SJSA1 (cell line): ENCODE measurements around the gene PPP2R3B. TPM values are rescaled to one million over a fixed set of nuclear protein-coding genes. Genes with fewer than 3 reads are reported as not detected.

Source experiments
- DNase-seq, 2 experiments: peaks; one replicate each; pipeline ENCODE4 v3.0.0-alpha.2; 2015 to 2020; ENCODE audit warnings: low spot score in 2 of 2, low read depth in 1 of 2
- H3K27ac ChIP-seq: fragments of 250-450 bp; sonication (Bioruptor Pico); 2 replicates; pipeline ENCODE4 v1.5.1; 2020; ENCODE audit warnings: mild to moderate bottlenecking, moderate library complexity
- H3K27me3 ChIP-seq: fragments of 250-450 bp; sonication (Bioruptor Pico); replicated peaks from 2 replicates; pipeline ENCODE4 v1.5.1; 2020; ENCODE audit warnings: mild to moderate bottlenecking, moderate library complexity
- H3K36me3 ChIP-seq: fragments of 250-450 bp; sonication (Bioruptor Pico); 2 replicates; pipeline ENCODE4 v1.5.1; 2020; ENCODE audit warnings: mild to moderate bottlenecking
- H3K4me1 ChIP-seq: fragments of 250-450 bp; sonication (Bioruptor Pico); replicated peaks from 2 replicates; pipeline ENCODE4 v1.6.1; 2021; ENCODE audit warnings: mild to moderate bottlenecking
- H3K4me3 ChIP-seq: fragments of 250-450 bp; sonication (Bioruptor Pico); 2 replicates; pipeline ENCODE4 v1.5.1; 2020; ENCODE audit warnings: mild to moderate bottlenecking
- H3K9me3 ChIP-seq: fragments of 250-450 bp; sonication (Bioruptor Pico); replicated peaks from 2 replicates; pipeline ENCODE4 v1.5.1; 2020; ENCODE audit warnings: mild to moderate bottlenecking
- total RNA-seq: library from RNA; depleted of rRNA; stranded (reverse); fragments of >200 nt; shearing (Covaris generic); gene quantifications from 2 replicates; pipeline ENCODE4 v1.2.3, GENCODE V29; 2014

The PPP2R3B gene
- total RNA-seq, 1 experiment from 2014 or later = 23.8 TPM

DNA sequence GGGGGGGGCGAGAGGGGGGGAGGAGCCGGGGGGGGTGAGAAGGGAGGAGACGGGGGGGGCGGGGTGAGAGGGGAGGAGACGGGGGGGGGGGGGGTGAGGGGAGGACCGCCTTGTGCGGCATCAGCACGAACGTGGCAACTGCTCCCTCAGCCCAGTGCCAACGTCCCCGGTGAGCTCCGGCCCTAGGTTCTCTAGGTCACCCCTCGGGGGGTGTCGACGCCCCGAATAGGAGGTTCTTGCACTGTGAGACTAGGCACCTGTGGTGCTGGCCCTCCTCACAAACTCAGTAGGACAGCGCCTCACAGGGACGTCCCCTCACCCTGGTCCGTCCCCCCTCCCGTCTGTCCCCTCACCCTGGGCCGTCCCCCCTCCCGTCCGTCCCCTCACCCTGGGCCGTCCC lies 46.6 kb downstream of the PPP2R3B start:
- H3K4me1 ChIP-seq = no peaks in the 10 kb centered on the region
- DNase-seq = no peak
- H3K9me3 ChIP-seq = peaks cover 12% of the 10 kb centered on the region
- H3K36me3 ChIP-seq = peaks cover 6% of the 10 kb centered on the region
- no peak overlapping the region for H3K4me3 ChIP-seq
- H3K27ac ChIP-seq = no peak overlapping the region
- no peaks in the 10 kb centered on the region for H3K27me3 ChIP-seq

DNA sequence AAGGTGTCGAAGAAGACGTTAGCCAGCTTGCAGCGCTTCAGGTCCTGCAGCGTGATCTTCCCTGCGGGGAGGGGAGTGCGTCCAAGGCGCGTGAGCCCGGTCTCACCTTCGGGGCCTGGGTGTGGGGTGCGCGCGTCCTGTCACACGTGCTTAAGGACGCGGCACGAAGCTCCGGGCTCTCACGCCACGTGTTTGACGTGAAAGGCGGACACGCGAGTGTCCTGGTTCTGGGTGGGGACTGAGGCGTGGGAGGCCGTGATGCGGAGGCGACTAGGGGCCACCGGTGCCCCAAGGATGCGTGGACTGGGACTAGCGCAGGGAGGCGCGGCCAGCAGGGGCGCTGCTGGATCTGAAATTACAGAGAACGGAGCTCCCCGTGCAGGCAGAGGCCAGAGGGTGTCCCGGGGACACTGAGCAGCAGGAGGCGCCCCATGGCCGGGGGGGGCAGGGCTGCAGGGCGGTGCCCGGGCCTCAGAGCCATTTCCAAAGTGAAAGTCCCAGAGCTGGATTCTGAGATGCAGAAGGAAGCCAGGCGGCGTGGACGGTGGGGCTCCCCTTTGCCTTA lies 47.8 kb downstream of the PPP2R3B start:
- no peak for DNase-seq
- Histone ChIP-seq H3K36me3 (peaks cover 6% of the 10 kb centered on the region), H3K4me3 (no peak overlapping the region), H3K27me3 (no peaks in the 10 kb centered on the region), H3K27ac (no peak overlapping the region), H3K9me3 (peaks cover 10% of the 10 kb centered on the region), H3K4me1 (no peaks in the 10 kb centered on the region)

DNA sequence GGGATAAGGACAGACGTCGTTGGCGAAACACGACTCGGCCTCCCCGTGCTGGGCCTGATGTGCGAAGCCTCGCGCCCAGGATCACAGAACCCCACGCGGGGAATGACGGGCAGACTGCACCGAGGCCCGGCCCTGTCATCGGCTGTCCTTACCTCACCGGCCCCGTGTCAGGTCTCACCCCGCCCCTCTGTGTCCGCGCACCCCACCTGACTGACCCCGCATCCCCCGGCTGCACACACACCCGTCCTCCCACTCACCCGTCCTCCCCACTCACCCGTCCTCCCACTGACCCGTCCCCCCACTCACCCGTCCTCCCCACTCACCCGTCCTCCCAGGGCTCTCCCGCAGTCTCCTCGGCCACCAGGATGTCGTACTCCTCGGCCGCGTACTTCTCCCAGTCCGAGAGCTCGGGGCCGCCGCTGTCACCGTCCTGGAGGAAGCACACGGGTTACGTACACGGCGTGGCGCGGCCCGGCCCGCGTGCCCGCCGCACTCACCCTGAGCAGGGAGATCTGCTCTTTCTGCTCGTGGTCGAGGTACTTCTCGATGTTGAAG lies 48.3 kb downstream of the PPP2R3B start:
- no peaks in the 10 kb centered on the region for H3K27me3 ChIP-seq
- DNase-seq = no peak
- no peak overlapping the region for H3K27ac ChIP-seq
- peaks cover 6% of the 10 kb centered on the region for H3K36me3 ChIP-seq
- no peaks in the 10 kb centered on the region for H3K4me1 ChIP-seq
- no peak overlapping the region for H3K4me3 ChIP-seq
- H3K9me3 ChIP-seq = peaks cover 10% of the 10 kb centered on the region

DNA sequence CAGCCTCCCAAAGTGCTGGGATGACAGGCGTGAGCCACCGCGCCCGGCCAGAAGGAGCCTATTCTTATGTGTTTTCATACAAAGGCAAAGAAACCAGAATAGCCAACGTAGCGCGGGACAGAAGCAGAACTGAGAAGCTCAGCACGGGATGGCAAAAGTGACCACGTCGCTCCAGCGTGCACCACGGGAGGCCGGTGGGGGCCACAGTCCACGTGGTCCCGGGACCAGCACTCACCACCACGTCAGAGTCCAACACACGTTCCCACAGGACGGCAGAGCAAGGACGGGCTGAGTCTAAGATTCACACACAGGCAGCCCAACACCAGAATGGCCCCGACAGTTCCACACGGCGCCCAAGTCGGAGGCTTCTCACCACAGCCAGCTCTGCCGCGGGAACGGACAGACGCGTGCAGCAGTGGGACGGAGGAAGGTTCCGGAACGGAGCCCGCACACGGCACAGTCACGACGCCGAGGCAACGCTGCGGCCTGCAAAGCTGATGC lies 49.3 kb downstream of the PPP2R3B start:
- DNase-seq = no peak
- H3K27me3 ChIP-seq = no peaks in the 10 kb centered on the region
- H3K4me3 ChIP-seq = no peak overlapping the region
- peaks cover 9% of the 10 kb centered on the region for H3K36me3 ChIP-seq
- no peak overlapping the region for H3K27ac ChIP-seq
- H3K9me3 ChIP-seq = peaks cover 10% of the 10 kb centered on the region
- H3K4me1 ChIP-seq = no peaks in the 10 kb centered on the region

DNA sequence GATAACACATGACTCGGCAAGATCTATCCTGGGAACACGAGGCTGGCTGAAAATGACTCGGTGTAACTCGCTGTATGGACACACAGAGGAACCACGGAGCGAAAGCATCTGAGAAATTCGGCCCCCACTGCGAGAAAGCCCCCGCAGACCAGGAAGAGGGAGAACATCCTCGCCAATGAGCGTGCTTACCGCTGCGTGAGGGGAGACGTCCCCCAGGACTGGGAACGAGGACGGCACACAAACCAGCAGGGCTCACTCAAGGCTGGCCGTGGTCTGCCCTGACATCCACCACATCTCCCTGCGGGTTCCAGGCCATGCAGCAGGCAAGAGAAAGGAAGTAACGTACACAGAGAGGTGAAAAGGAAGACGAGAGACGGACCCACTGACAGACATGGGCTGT lies 50.5 kb downstream of the PPP2R3B start:
- Histone ChIP-seq H3K36me3 (peaks cover 9% of the 10 kb centered on the region), H3K4me1 (peaks cover 3% of the 10 kb centered on the region; the same call in 1 of the 2 replicates)
- no peak for DNase-seq

DNA sequence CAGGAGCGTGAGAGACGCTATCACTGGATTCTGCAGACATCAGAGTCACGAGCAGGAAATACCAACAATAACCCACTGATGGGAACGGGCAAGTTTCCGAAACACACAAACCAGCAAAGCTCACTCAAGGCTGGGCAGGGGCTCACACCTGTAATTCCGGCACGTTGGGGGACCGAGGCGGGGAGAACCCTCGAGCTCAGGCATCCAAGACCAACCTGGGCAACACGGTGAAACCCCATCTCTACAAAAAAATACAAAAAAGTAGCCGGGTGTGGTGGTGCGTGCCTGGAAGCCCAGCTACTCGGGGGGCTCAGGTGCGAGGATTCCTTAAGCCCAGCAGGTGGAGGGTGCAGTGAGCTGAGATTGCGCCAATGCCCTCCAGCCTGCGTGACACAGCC lies 51.0 kb downstream of the PPP2R3B start:
- peaks cover 10% of the 10 kb centered on the region for H3K27me3 ChIP-seq
- DNase-seq = no peak
- peaks cover 5% of the 10 kb centered on the region for H3K9me3 ChIP-seq

More for the DNA sequence above, 50.5 kb downstream of the PPP2R3B start:
- H3K27me3 ChIP-seq = peaks cover 6% of the 10 kb centered on the region
- peaks cover 5% of the 10 kb centered on the region for H3K9me3 ChIP-seq
- no peak overlapping the region for H3K27ac ChIP-seq
- H3K4me3 ChIP-seq = no peak overlapping the region

DNA sequence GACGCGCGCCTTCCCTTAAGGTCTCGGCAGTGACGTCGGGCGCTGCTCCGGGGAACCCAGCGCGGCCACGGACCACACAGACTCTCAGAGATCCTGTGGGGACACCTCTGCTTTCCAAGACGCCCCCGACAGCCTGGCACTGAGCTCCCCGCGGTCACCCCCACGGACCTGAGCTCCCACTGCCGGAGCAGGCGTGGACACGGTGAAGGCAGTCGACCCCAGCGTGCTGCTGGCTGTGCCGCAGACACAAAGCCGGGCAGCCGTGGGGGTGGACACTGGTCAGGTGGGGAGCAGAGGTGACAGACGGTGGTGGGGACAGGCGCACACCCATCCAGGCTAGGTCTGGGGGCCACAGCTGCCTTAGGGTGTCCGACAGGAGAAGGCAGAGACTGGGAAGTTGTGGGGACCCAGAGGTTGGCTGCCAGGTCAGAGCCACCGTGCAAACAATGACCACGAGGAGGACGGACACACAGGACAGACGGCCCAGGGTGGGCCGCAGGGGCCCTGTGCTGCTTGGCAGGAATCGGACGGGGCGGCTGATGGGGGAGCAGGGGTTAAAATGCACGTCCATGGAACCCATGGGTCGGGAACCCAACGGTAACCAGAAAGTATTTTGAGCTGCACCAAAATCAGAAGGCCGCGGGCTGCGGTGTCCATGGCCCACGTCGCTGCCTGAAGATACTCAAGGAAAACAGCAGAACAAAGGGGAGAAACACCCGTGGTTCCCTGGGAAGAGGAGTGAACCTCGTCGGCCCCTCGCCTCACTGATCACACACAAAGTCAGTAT lies 51.5 kb downstream of the PPP2R3B start:
- H3K27me3 ChIP-seq = peaks cover 10% of the 10 kb centered on the region
- peaks cover 6% of the 10 kb centered on the region; the same call in 1 of the 2 replicates for H3K4me1 ChIP-seq
- no peak overlapping the region for H3K27ac ChIP-seq
- DNase-seq = no peak
- no peak overlapping the region for H3K4me3 ChIP-seq
- H3K36me3 ChIP-seq = peaks cover 9% of the 10 kb centered on the region
- H3K9me3 ChIP-seq = peaks cover 5% of the 10 kb centered on the region

More for the DNA sequence above, 51.0 kb downstream of the PPP2R3B start:
- Histone ChIP-seq H3K36me3 (peaks cover 9% of the 10 kb centered on the region), H3K27ac (no peak overlapping the region), H3K4me1 (peaks cover 6% of the 10 kb centered on the region; the same call in 1 of the 2 replicates), H3K4me3 (no peak overlapping the region)

DNA sequence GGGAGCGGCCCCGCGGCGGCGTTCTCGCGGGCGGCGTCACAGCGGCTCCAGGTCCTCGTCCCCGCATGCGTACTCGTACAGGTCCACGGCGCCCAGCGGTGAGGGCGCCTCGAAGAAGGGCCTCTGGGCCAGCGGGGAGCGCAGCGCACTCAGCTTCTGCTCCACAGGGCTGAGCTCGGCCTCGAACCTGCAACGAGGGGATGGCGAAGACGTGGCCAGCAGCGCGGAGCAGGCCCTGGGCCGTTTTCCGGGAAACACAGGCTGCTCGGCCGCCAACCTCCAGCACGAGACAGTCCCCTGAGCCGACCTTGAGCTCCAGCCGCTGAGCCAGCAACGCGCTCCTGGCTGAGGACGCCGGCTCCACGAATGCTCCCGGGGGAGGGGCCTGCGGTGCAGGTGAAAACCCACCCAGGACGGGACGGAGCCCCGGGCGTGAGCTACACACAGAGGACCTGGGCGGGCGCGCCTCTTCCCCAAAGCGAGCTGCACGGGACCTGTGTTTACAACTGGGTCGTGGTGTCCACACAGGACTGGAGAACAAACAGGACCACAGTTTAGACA lies 52.3 kb downstream of the PPP2R3B start:
- peaks cover 9% of the 10 kb centered on the region for H3K36me3 ChIP-seq
- H3K4me3 ChIP-seq = no peak overlapping the region
- no peak overlapping the region for H3K27ac ChIP-seq
- peaks cover 5% of the 10 kb centered on the region for H3K9me3 ChIP-seq
- H3K27me3 ChIP-seq = peaks cover 10% of the 10 kb centered on the region
- no peak for DNase-seq
- peaks cover 6% of the 10 kb centered on the region; the same call in 1 of the 2 replicates for H3K4me1 ChIP-seq

DNA sequence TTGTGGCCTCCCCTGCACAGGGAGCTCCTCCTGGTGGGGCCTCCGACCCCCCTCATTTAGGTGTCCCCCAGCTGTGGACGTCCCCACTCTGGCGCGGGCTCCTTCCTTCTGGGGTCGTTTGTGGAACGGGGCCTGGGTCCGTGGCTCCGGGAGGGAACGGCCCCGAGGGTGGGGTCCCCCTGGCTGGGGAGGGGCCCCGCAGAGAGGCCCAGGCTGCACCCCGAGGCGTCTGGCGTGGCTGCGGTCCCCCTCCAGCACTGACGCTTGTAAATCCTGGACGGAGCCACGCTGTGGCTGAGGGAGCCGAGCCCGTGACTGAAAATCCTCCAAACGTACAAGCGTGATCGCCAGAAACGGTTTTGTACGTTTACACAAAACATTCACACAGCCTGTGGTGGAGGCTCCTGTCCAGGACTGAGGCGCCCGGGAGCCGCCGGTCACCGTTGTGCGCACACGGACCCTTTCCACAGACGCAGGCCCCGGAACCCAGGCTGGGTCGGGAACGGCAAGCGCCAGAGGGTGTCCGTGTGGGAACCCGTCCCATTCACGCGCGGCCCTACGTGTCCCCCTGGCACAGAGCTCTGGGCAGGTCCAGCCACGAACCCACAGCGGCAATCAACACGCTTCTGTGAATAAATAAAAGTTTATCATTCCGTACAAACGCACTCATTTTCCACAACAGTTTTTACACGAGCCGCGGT lies 52.9 kb downstream of the PPP2R3B start:
- H3K36me3 ChIP-seq = peaks cover 7% of the 10 kb centered on the region
- peaks cover 5% of the 10 kb centered on the region for H3K9me3 ChIP-seq
- H3K27ac ChIP-seq = no peak overlapping the region
- no peak for DNase-seq
- peaks cover 6% of the 10 kb centered on the region; the same call in 1 of the 2 replicates for H3K4me1 ChIP-seq
- H3K4me3 ChIP-seq = no peak overlapping the region
- H3K27me3 ChIP-seq = peaks cover 10% of the 10 kb centered on the region

DNA sequence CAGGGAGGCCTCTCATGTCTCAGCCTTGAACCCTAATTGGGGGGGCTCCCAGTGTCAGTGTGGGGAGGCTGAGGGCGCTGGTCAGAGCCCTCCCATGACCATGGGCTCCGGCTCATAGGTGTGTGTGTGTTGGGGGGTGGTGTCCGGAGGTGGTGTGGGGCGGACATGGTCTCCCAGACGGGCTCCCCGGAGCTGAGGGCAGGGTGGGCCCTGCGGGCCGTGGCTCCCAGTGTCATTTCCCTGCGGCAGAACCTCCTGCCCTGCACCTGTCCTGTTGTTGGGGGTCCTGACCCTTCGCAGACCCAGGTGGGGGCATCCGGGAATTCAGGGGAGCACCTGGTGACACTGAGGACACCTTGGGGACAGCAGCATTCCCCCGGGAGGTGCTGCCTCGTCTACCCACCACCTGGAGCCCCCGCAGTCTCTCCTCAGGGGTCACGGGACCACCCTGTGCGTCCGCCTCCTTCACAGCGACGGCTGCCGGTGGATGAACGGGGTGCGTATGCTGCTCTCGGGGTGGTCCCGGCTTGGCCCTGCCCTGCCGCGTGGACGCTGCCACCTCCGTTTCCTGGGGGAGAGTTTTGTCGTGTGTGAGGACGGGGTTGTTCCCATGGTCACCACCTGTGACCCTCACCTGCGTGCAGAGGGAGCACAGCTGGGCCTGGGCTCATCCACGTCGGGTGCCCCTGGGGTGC lies 53.6 kb downstream of the PPP2R3B start:
- DNase-seq = no peak
- H3K36me3 ChIP-seq = peaks cover 3% of the 10 kb centered on the region; the same call in 1 of the 2 replicates
- H3K27ac ChIP-seq = no peak overlapping the region
- peaks cover 5% of the 10 kb centered on the region for H3K9me3 ChIP-seq
- peaks cover 6% of the 10 kb centered on the region; the same call in 1 of the 2 replicates for H3K4me1 ChIP-seq
- peaks cover 10% of the 10 kb centered on the region for H3K27me3 ChIP-seq
- H3K4me3 ChIP-seq = no peak overlapping the region

DNA sequence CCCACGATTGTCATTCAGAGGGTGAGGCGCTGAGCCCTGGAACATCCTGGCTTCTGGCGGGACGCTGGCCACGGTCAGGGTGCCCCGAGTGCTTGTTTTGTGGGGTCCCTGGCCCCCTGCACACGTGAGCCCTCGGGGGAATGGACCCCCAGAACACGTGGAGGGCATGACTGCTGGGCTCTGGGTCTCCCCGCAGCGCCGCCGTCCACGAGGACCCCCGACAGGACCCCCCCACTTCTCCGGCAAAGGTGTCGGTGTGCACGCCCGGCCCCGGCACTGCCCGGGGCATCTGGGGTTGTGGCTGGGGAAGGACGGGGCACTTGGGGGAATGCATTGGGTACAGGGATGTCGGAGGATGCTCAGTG lies 54.2 kb downstream of the PPP2R3B start:
- H3K27me3 ChIP-seq = peaks cover 10% of the 10 kb centered on the region
- H3K4me3 ChIP-seq = no peak overlapping the region
- peaks cover 5% of the 10 kb centered on the region for H3K9me3 ChIP-seq
- no peak for DNase-seq
- H3K4me1 ChIP-seq = peaks cover 6% of the 10 kb centered on the region; the same call in 1 of the 2 replicates
- H3K27ac ChIP-seq = no peak overlapping the region
- H3K36me3 ChIP-seq = peaks cover 3% of the 10 kb centered on the region; the same call in 1 of the 2 replicates

DNA sequence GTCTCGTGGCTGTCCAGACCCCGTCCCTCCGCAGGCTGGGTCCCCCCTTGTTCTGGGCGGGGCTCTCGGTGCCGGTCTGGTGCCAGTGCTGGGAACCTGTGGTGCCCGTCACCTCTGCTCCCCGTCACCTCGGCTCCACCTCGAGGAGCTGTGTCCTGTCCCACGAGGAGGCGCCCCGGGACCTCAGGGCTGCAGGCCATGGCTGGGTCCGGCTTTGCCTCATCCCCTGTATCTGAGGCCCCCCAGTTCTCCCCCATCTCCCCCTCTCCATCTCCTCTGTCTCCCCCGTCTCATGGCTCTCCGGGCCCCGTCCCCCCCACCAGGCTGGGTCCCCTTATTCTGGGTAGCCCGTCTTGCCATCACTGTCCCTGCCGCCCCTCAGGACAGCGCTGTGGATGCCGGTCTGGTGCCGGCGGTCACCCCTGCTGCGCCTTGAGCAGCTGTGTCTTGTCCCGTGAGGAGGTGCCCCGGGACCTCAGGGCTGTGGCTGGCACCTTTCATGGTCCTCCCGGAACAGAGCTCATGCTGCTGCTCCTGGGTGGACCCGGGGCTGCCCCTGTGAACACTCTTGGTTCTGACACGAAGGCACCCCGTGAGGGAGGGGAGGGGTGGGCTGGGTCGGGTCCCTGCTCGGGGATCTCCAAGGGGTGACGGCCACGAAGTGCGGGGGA lies 54.7 kb downstream of the PPP2R3B start:
- H3K27ac ChIP-seq = no peak overlapping the region
- H3K27me3 ChIP-seq = peaks cover 10% of the 10 kb centered on the region
- no peak overlapping the region for H3K4me3 ChIP-seq
- no peak for DNase-seq
- peaks cover 3% of the 10 kb centered on the region; the same call in 1 of the 2 replicates for H3K36me3 ChIP-seq
- peaks cover 5% of the 10 kb centered on the region for H3K9me3 ChIP-seq
- H3K4me1 ChIP-seq = peaks cover 6% of the 10 kb centered on the region; the same call in 1 of the 2 replicates
